HG03039 (cell line): ENCODE data around the gene TBX10.

ENCODE experiments used
- ATAC-seq: cut with Tn5 transposase; IDR thresholded peaks from one replicate; pipeline ENCODE4 v1.9.1; 2021; ENCODE audit warnings: mild to moderate bottlenecking, moderate library complexity; ENCODE audit not compliant: unreplicated experiment

Gene TBX10

GRCh38 chr11:67617243-67617953, 22.2 kb downstream of the TBX10 start:
- no peak for ATAC-seq

- no peak for ATAC-seq
Measured at GRCh38 chr11:67616431-67617242, 22.9 kb downstream of the TBX10 start.

GRCh38 chr11:67615728-67616430, 23.7 kb downstream of the TBX10 start:
- no peak for ATAC-seq

DNA sequence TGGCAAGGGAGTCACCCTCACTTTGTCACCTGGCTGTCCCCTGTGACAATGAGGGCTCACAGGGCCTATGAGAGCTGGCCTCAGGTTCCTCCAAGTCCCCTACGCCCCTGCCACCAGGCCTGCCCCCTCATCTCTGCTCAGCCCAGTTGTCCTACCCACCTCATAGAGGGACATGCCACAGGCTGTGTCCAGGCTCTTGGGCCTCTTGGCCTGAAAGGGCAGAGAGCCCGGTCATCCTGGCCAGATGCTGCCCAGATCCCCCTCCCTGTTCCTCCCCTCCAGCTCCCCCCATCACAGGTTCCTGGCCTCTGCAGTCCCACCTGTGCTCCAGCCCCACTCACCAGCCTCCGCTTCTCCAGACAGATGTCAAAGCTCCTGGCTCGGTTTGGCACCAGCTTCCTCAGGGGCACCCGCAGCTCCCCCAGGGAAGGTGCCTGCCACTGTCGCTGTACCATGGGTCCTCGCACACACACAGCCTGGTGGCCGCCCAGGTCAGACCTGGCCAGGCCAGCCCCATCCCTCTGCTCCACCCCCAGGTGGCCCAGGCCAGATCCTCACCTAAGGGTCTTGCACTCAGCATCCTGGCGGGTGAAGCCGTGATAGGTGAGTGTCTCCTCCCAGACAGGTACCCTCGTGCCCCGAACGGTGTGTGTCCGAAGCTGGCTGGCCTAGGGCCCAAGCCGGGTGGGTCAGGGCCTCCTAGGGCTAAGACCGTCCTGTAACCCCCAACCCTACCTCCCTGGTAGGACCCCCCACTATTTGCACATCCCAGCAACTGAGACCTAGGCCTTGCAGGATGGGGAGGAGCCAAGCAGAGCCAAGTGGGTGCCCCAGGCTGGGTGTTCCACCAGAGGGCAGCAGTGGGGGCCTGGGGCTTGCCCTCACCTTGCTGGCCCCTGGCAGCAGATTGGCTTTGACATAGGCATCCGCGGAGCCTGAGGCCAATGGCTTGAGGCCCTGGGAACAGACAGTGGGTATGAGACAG, 24.5 kb downstream of the TBX10 start:
- no peak for ATAC-seq

- no peak for ATAC-seq
Measured at GRCh38 chr11:67613960-67614715, 25.4 kb downstream of the TBX10 start.

DNA sequence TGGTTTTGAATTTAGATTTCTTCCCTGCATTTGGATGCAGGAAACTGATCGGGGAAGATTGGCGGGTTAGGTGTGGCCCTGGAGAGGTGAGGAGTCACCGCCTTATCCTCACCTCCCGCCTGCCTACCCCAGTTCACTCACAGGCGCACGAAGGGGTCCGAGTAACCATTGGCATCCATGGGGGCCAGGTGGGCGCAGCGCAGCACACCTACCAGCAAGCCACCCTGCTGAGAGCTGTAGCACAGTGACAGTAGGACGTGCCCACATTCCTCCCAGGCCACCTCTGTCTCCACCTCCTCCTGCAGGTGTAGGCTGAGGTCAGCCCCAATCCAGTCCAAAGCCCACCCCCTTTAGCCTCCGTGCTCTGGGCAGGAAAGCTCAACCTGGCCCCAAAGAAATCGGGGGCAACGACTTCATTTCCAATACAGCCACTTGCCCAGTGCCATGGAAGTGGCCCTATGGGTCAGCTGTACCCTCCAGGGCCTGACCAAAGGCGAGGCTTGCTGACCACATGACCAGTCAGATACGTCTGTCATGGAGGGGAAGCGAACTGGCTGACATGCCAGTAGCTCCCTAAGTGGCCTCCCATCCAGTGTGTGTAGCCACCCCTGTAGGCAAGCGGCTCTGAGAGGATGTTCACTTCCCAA, 26.1 kb downstream of the TBX10 start:
- ATAC-seq = no peak

DNA sequence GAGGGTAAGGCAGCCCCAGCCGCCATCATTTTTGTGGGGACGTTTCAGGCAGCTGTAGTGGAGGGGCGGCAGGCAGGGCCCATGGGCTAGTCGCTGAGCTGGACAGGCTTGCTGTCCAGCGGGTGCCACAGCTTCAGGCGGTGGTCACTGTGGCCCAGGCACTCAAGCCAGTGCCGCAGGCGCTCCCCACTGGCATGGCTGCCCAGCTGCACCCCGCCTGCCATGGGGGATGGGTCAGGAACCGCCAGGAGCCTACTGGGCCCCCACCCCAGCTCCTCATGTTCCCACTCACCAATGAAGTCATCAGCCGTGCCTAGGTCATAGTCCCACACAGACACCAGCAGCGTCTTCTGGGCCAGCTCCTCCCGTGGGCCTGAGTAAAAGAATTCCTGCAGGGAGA, 26.8 kb downstream of the TBX10 start:
- ATAC-seq = no peak

DNA sequence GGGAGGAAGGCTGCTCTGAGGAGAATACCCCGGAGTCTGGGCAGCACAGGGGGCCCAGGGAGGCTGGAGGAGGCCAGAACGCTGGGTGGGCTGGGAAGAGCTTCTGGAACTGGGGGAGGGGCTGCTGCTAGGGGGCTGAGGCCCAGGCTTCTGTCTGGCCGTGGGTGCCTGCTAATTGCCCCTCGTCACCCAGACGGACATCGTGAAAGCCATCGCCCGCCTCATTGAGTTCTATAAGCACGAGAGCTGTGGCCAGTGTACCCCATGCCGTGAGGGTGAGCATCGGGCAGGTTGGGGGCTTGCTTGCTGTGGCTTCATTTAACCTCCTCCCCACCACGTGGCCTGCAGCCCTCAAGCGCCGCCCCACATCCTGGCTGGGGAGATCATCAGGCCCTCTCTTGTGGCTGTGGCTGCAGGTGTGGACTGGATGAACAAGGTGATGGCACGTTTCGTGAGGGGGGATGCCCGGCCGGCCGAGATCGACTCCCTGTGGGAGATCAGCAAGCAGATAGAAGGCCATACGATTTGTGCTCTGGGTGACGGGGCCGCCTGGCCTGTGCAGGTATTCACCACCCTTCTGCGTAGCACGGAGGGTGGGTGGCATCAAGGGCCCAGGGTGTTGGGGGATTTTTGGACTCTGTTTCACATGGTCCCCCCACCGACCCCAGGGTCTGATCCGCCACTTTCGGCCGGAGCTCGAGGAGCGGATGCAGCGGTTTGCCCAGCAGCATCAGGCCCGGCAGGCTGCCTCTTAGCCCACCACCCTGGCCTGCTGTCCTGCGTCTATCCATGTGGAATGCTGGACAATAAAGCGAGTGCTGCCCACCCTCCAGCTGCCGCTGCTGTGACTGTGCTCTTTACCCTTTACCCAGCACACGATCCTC, 27.6 kb downstream of the TBX10 start:
- ATAC-seq = no peak

DNA sequence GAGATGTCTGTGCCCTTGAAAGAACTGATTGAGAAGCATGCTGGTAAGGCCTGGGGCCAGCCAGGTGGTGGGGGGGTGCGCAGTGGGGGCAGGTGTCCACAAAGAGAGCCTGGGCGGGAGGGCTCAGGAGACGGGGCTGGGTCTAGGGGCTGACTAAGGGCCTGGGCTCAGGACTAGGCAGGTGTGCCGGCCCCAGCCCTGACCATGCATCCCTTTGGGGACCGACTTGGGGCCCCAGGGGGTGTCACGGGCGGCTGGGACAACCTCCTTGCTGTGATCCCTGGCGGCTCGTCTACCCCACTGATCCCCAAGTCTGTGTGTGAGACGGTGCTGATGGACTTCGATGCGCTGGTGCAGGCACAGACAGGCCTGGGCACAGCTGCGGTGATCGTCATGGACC, 28.4 kb downstream of the TBX10 start:
- no peak for ATAC-seq

GRCh38 chr11:67610302-67610868, 29.2 kb downstream of the TBX10 start:
- no peak for ATAC-seq

- no peak for ATAC-seq
Measured at GRCh38 chr11:67609316-67609715, 30.2 kb downstream of the TBX10 start.

DNA sequence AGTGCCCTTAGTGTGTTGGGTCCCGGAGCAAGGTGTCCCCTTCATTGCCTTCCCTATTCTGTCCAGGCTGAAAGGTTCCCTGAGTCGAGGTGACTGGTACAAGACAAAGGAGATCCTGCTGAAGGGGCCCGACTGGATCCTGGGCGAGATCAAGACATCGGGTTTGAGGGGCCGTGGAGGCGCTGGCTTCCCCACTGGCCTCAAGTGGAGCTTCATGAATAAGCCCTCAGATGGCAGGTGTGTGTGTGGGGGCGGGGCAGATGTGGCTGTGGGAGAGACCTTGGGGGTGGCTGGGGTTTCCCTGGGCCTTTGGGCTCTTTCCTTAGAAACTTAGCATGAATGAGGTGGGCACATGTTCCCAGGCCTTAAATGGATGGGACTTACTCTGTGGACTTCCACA, 31.1 kb downstream of the TBX10 start:
- no peak for ATAC-seq

DNA sequence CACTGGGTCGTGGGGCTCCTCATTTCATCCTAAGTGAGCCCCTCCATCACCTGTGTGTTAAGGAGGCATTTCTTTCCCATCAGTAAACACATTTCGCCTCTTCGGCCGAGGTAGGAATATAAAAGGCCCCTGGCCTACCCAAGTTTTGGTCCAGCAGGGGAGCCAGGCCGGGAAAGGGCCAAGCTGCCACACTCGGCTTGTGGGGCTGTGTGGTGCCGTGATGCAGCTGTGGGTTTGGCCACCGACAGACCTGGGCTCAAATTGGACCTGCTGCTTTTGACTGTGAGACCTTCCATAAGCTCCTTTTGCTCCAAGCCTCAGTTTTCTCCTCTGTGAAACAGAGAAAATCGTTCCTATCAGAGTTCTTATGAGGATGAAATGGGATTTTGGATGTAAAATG, 32.1 kb downstream of the TBX10 start:
- no peak for ATAC-seq

GRCh38 chr11:67606492-67607295, 32.9 kb downstream of the TBX10 start, which contains the start of gene NDUFV1:
Gene NDUFV1 (plus strand): TSS chr11:67606936. CDS start chr11:67607005, 69 bp downstream.
- ATAC-seq = peak; percentile 89

GRCh38 chr11:67606093-67606491, 33.5 kb downstream of the TBX10 start:
- no peak for ATAC-seq

DNA sequence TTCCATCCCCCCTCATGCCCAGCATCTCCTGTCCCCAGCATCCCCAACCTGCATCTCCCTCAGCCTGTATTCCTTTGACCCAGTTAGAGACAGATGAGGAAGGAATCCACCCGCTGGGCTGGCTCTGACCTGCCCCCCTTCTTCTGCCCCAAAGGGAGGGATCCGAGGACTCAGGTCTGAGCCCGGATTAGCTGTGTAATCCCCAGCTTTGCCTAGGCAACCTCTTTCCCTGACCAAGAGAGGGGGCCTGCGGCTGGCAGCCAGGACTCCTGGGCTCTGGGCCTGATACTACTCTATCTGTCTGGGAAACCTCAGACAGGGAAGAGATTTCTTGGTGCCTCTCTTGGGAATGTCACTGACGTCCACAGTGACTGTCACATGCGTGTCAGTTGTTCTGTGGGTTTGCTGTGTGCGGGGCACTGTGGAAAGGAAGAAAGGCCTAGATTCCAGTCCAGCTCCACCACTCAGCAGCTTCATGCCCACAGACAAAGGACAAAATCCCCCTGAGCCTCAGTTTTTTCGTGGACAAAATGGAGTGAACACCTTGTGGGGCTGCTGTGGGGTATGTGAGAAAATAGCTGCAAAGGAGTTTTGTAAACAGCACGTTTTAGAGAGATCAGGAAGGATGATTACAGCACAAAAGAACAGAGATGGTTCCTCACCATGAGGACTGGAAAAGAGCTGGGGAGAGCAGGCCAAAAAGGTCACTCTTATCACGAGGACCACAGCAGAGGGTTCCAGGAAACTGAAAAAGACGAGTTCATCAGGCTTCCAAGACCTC, 34.1 kb downstream of the TBX10 start:
- no peak for ATAC-seq
